Measurements from ENCODE around the gene SURF2.

The SURF2 gene

DNA sequence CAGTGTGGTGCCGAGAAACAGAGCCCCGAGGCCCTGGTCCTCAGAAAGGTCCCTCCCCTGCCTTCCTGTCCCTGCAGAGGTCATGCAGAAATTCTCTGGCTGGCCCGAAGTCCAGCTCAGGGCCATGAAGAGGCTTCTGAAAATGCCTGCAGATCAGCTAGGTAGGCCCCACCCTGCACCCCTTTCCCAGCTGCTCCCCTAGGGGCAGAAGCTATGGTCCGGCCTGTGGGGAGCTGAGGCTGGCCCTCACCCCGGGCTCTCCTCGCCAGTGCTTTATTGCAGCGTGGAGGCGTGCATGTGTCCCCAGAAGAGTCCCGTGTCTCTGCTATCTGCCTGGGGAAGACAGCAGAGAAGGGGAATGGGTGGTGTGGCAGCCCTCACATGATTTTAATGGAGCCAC, 41.5 kb downstream of the SURF2 start:
- DNase-seq = no peak
- Histone ChIP-seq H3K27ac (no peak overlapping the region), H3K9me3 (ENCODE audit: severe bottlenecking) (no peaks in the 10 kb centered on the region), H3K27me3 (ENCODE audit: insufficient read depth, low read depth, severe bottlenecking) (no peaks in the 10 kb centered on the region), H3K36me3 (no peaks in the 10 kb centered on the region), H3K4me3 (ENCODE audit: low read depth, low read length) (no peak overlapping the region)
- TF ChIP-seq, protein P1, sequence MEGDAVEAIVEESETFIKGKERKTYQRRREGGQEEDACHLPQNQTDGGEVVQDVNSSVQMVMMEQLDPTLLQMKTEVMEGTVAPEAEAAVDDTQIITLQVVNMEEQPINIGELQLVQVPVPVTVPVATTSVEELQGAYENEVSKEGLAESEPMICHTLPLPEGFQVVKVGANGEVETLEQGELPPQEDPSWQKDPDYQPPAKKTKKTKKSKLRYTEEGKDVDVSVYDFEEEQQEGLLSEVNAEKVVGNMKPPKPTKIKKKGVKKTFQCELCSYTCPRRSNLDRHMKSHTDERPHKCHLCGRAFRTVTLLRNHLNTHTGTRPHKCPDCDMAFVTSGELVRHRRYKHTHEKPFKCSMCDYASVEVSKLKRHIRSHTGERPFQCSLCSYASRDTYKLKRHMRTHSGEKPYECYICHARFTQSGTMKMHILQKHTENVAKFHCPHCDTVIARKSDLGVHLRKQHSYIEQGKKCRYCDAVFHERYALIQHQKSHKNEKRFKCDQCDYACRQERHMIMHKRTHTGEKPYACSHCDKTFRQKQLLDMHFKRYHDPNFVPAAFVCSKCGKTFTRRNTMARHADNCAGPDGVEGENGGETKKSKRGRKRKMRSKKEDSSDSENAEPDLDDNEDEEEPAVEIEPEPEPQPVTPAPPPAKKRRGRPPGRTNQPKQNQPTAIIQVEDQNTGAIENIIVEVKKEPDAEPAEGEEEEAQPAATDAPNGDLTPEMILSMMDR (IDR thresholded peaks at IDR 0.05; ENCODE audit: low read depth, low read length) = no peak

DNA sequence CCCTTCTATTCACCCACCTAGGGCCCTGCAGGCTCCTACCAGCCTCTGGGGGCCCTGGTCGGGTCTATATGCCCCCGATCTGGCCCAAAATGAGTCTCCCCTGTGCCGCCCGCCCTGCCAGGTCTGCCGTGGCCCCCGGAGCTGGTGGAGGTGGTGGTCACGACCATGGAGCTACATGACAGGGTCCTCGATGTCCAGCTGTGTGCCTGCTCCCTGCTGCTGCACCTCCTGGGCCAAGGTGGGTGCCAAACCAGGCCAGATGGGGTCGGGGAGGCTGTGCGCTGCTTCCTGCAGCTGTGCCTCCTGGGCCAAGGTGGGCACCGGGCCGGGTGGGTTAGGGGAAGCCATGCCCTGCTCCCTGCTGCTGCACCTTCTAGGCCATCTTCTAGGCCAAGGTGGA, 43.9 kb downstream of the SURF2 start:
- Histone ChIP-seq H3K27me3 (ENCODE audit: insufficient read depth, low read depth, severe bottlenecking) (no peaks in the 10 kb centered on the region), H3K9me3 (ENCODE audit: severe bottlenecking) (no peaks in the 10 kb centered on the region), H3K36me3 (peaks cover 11% of the 10 kb centered on the region), H3K4me3 (ENCODE audit: low read depth, low read length) (no peak overlapping the region), H3K27ac (no peak overlapping the region)
- TF ChIP-seq, protein P1 (IDR thresholded peaks at IDR 0.05; ENCODE audit: low read depth, low read length) = no peak
- DNase-seq = no peak

GRCh38 chr9:133401588-133401987, 45.2 kb downstream of the SURF2 start:
- Histone ChIP-seq H3K4me3 (ENCODE audit: low read depth, low read length) (no peak overlapping the region), H3K36me3 (peaks cover 24% of the 10 kb centered on the region), H3K27me3 (ENCODE audit: insufficient read depth, low read depth, severe bottlenecking) (no peaks in the 10 kb centered on the region), H3K9me3 (ENCODE audit: severe bottlenecking) (no peaks in the 10 kb centered on the region), H3K27ac (no peak overlapping the region)
- TF ChIP-seq, protein P1 (IDR thresholded peaks at IDR 0.05; ENCODE audit: low read depth, low read length) = no peak
- no peak for DNase-seq

DNA sequence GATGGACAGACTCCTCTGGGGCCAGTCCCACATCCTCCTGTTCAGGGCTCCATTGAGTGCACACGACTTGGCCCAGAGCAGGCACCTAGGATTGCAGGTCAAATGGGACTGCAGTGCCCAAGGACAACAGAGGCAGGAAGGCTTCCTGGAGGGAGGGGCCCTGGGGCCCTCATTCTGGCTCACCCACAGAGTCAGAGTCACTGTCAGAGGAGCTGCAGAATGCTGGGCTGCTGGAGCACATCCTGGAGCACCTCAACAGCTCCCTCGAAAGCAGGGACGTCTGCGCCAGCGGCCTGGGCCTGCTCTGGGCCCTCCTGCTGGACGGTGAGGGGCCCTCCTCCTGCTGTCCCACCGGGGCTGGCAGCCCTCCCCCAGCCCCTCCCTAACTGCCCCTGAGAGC, 46.3 kb downstream of the SURF2 start:
- Histone ChIP-seq H3K36me3 (peaks cover 34% of the 10 kb centered on the region), H3K9me3 (ENCODE audit: severe bottlenecking) (no peaks in the 10 kb centered on the region), H3K4me3 (ENCODE audit: low read depth, low read length) (no peak overlapping the region), H3K27me3 (ENCODE audit: insufficient read depth, low read depth, severe bottlenecking) (no peaks in the 10 kb centered on the region), H3K27ac (no peak overlapping the region)
- no peak for DNase-seq
- TF ChIP-seq, protein P1 (IDR thresholded peaks at IDR 0.05; ENCODE audit: low read depth, low read length) = no peak

DNA sequence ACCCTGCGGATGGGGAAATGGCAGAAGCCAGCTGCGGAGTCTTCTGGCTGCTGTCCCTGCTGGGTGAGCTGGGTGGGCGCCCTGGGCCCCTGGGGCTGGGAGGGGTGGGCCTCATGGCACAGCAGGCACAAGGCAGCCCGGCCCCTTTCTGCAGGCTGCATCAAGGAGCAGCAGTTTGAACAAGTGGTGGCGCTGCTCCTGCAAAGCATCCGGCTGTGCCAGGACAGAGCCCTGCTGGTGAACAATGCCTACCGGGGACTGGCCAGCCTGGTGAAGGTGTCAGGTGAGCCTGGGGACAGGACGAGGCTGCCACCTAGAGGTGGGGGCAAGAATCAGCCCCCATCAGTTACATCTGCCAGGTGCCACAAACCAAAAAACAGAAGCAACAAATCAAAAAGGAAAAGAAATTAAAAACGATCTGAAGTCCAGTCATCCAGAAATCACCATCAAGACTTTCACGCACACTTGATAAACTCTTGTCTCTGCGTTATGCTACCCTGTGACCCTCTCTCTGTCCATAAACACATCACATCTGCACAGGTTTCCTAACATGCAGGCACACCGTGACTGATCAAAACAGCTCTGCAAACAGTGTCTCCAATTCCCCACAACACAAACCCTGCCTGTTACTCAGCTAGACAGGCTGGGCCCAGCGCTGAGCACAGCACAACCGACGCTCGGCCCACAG, 47.6 kb downstream of the SURF2 start:
- no peak overlapping the region for H3K27ac ChIP-seq
- no peak overlapping the region for H3K4me3 ChIP-seq (ENCODE audit: low read depth, low read length)
- DNase-seq = peak; percentile 51
- no peaks in the 10 kb centered on the region for H3K27me3 ChIP-seq (ENCODE audit: insufficient read depth, low read depth, severe bottlenecking)
- no peaks in the 10 kb centered on the region for H3K9me3 ChIP-seq (ENCODE audit: severe bottlenecking)
- TF ChIP-seq, protein P1 (IDR thresholded peaks at IDR 0.05; ENCODE audit: low read depth, low read length) = peak; percentile 71
- peaks cover 45% of the 10 kb centered on the region for H3K36me3 ChIP-seq

- Histone ChIP-seq H3K27ac (no peak overlapping the region), H3K4me3 (ENCODE audit: low read depth, low read length) (no peak overlapping the region), H3K27me3 (ENCODE audit: insufficient read depth, low read depth, severe bottlenecking) (no peaks in the 10 kb centered on the region), H3K36me3 (peaks cover 49% of the 10 kb centered on the region), H3K9me3 (ENCODE audit: severe bottlenecking) (no peaks in the 10 kb centered on the region)
- TF ChIP-seq, protein P1 (IDR thresholded peaks at IDR 0.05; ENCODE audit: low read depth, low read length) = no peak
- no peak for DNase-seq
Observed at GRCh38 chr9:133404454-133405002, 48.2 kb downstream of the SURF2 start.
